OCI-LY1 (cell line): Measurements from ENCODE around the gene ANKHD1.

Experiments
- EZH2 ChIP-seq: fragments of 200-600 bp; sonication (generic), shearing (Covaris generic); IDR thresholded peaks from 2 replicates; pipeline ENCODE4 v1.8.0; 2017; ENCODE audit warnings: borderline replicate concordance, mixed run types, mild to moderate bottlenecking, antibody characterized with exemption, low read length, moderate library complexity, mixed read lengths
- TF ChIP-seq, protein P1 (sequence below): fragments of 200-600 bp; sonication (generic), shearing (Covaris generic); IDR thresholded peaks from 2 replicates; pipeline ENCODE4 v1.5.1; 2017; ENCODE audit warnings: mild to moderate bottlenecking, antibody characterized with exemption, low read length, moderate library complexity, mixed read lengths

GRCh38 chr5:140403613-140404012, 2.0 kb downstream of the ANKHD1 start:
- TF ChIP-seq, protein P1, sequence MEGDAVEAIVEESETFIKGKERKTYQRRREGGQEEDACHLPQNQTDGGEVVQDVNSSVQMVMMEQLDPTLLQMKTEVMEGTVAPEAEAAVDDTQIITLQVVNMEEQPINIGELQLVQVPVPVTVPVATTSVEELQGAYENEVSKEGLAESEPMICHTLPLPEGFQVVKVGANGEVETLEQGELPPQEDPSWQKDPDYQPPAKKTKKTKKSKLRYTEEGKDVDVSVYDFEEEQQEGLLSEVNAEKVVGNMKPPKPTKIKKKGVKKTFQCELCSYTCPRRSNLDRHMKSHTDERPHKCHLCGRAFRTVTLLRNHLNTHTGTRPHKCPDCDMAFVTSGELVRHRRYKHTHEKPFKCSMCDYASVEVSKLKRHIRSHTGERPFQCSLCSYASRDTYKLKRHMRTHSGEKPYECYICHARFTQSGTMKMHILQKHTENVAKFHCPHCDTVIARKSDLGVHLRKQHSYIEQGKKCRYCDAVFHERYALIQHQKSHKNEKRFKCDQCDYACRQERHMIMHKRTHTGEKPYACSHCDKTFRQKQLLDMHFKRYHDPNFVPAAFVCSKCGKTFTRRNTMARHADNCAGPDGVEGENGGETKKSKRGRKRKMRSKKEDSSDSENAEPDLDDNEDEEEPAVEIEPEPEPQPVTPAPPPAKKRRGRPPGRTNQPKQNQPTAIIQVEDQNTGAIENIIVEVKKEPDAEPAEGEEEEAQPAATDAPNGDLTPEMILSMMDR, result no peak
- TF ChIP-seq EZH2, result no peak
